Neural progenitor cell (in vitro differentiated cells): ENCODE results near the gene KPNA1.
"Not testable (repeated sequence)": the region's sequence is repeated elsewhere in the genome, so short reads cannot be mapped to it uniquely, and the experiment has no call there.

Experiments
- CTCF ChIP-seq: fragments of 200-600 bp; sonication (generic); IDR thresholded peaks from 2 replicates; pipeline ENCODE4 v1.5.1; 2017; ENCODE audit warnings: antibody characterized with exemption, mild to moderate bottlenecking
- EZH2 ChIP-seq: fragments of 200-600 bp; sonication (generic); IDR thresholded peaks from 2 replicates; pipeline ENCODE4 v1.6.1; 2017; ENCODE audit warnings: antibody characterized with exemption, mild to moderate bottlenecking, moderate library complexity

- not testable (repeated sequence) for TF ChIP-seq EZH2, CTCF
Measured at GRCh38 chr3:122444491-122444887, 70.2 kb downstream of the KPNA1 start.
